K562 (cell line): ENCODE measurements around the gene SYNRG. TPM values are rescaled to one million over a fixed set of nuclear protein-coding genes. Genes with fewer than 3 reads are reported as not detected.

Experiments used
- ATAC-seq: fragments of 200-7000 bp; cut with Tn5 transposase; 3 replicates; pipeline ENCODE4 v1.9.1; 2020; ENCODE audit warnings: moderate library complexity
- BruUV-seq: library from RNA; stranded (reverse); fragments of 400-500 nt; replicated peaks from 2 replicates; lab custom pipeline; 2021; lab: Mats Ljungman, UMichigan
- CTCF ChIA-PET: fragments of 300-600 bp; formaldehyde crosslinking; extraction: SDS; loops from one replicate; lab custom pipeline; 2021; ENCODE audit warnings: low intra/inter-chr PET ratio; lab: Yijun Ruan, JAX
- POLR2A ChIA-PET: fragments of 300-600, 350-650 bp; sonication (Branson Sonifier 250); formaldehyde crosslinking; extraction: SDS; loops from one replicate; lab custom pipeline; 2021; ENCODE audit warnings: antibody characterized with exemption, inconsistent platforms; lab: Yijun Ruan, JAX
- DNase-seq, 4 experiments: peaks; one replicate each; pipeline versions ENCODE4 v3.0.0 to v3.0.0-alpha.2; 2011 to 2018; ENCODE audit warnings: low spot score in 3 of 4, mixed read lengths in 3 of 4; ENCODE audit errors: extremely low read depth in 1 of 4
- FAIRE-seq: peaks from 2 replicates; lab custom pipeline; 2011; peaks lifted over from hg19 to GRCh38; lab: Jason Lieb, UNC
- H2AFZ ChIP-seq: 2 replicates; pipeline ENCODE4 v1.6.0; 2011; ENCODE audit warnings: low read depth, low read length, control low read depth, inconsistent platforms
- H3K27ac ChIP-seq: fragments of 200-600 bp; 3 replicates; pipeline ENCODE4 v1.8.0; 2011; ENCODE audit warnings: low read depth, mild to moderate bottlenecking, control low read depth, inconsistent platforms, low read length, moderate library complexity, mixed read lengths; ENCODE audit errors: extremely low read depth
- H3K27me3 ChIP-seq, 2 experiments: fragments of 300-600 bp in 1 of 2; 2 replicates in 1 of 2; 3 replicates in 1 of 2; pipeline versions ENCODE4 v1.6.0 to v1.8.0; 2011; ENCODE audit warnings: inconsistent platforms in 2 of 2, low read length in 2 of 2, mild to moderate bottlenecking in 1 of 2, mixed read lengths in 1 of 2, moderate library complexity in 1 of 2; ENCODE audit not compliant: control insufficient read depth in 2 of 2, insufficient read depth in 2 of 2
- H3K36me3 ChIP-seq: fragments of 300-600 bp; 3 replicates; pipeline ENCODE4 v1.8.0; 2011; ENCODE audit warnings: mild to moderate bottlenecking, low read length, inconsistent platforms; ENCODE audit not compliant: control insufficient read depth, insufficient read depth
- H3K4me1 ChIP-seq, 2 experiments: fragments of 200-600 bp in 1 of 2; replicated peaks in 1 of 2; 2 replicates in 1 of 2; 3 replicates in 1 of 2; pipeline versions ENCODE4 v1.5.1 to v1.8.0; 2011; ENCODE audit warnings: inconsistent platforms in 2 of 2, low read length in 2 of 2, mild to moderate bottlenecking in 1 of 2, mixed read lengths in 1 of 2, moderate library complexity in 1 of 2; ENCODE audit not compliant: control insufficient read depth in 2 of 2, insufficient read depth in 2 of 2
- H3K4me2 ChIP-seq: 2 replicates; pipeline ENCODE4 v1.6.1; 2011; ENCODE audit warnings: low read length, control low read depth, inconsistent platforms, mixed read lengths; ENCODE audit not compliant: insufficient read depth
- H3K4me3 ChIP-seq: fragments of 200-600 bp; sonication (generic), shearing (Covaris generic); 2 replicates; pipeline ENCODE4 v1.5.1; 2016; ENCODE audit warnings: control low read depth, inconsistent platforms
- H3K79me2 ChIP-seq: fragments of 200-600 bp; 3 replicates; pipeline ENCODE4 v1.8.0; 2011; ENCODE audit warnings: low read length, inconsistent platforms; ENCODE audit not compliant: control insufficient read depth, insufficient read depth
- H3K9ac ChIP-seq, 2 experiments: 2 replicates each; pipeline versions ENCODE4 v1.6.0 to v1.6.1; 2011; ENCODE audit warnings: low read depth in 2 of 2, low read length in 2 of 2, control low read depth in 1 of 2, inconsistent platforms in 1 of 2, mild to moderate bottlenecking in 1 of 2, mixed read lengths in 1 of 2; ENCODE audit not compliant: insufficient read depth in 1 of 2
- H3K9me1 ChIP-seq: one replicate; pipeline ENCODE4 v1.6.0; 2011; ENCODE audit warnings: inconsistent platforms, mild to moderate bottlenecking, low read length, moderate library complexity; ENCODE audit not compliant: control insufficient read depth, insufficient read depth
- H3K9me3 ChIP-seq: replicated peaks from 2 replicates; pipeline ENCODE4 v1.5.1; 2011; ENCODE audit warnings: low read depth, low read length, inconsistent platforms; ENCODE audit not compliant: control insufficient read depth, insufficient read depth
- H4K20me1 ChIP-seq: replicated peaks from 2 replicates; pipeline ENCODE4 v1.6.1; 2011; ENCODE audit warnings: low read length, inconsistent platforms, mixed read lengths; ENCODE audit not compliant: control insufficient read depth, insufficient read depth
- CREB5 ChIP-seq: fragments of 250-450 bp; sonication (Bioruptor Pico); IDR thresholded peaks from 2 replicates; pipeline ENCODE4 v1.5.0; 2020; ENCODE audit warnings: mild to moderate bottlenecking
- CREBBP ChIP-seq: IDR thresholded peaks from one replicate; pipeline ENCODE4 v1.6.1; 2012; ENCODE audit warnings: low read depth, mild to moderate bottlenecking, control low read depth, inconsistent platforms, low read length
- DLX4 ChIP-seq: fragments of 250-450 bp; sonication (Bioruptor Pico); IDR thresholded peaks from 2 replicates; pipeline ENCODE4 v1.6.1; 2021; ENCODE audit warnings: mild to moderate bottlenecking
- HDAC2 ChIP-seq: fragments of 450-650 bp; IDR thresholded peaks from 2 replicates; pipeline ENCODE4 v1.6.1; 2016; ENCODE audit warnings: mild to moderate bottlenecking
- HES1 ChIP-seq: fragments of 450-650 bp; IDR thresholded peaks from 2 replicates; pipeline ENCODE4 v1.6.1; 2016; ENCODE audit warnings: low read depth, mild to moderate bottlenecking, moderate library complexity
- NFRKB ChIP-seq: fragments of 450-650 bp; IDR thresholded peaks from 2 replicates; pipeline ENCODE4 v1.6.1; 2016; ENCODE audit warnings: low read depth
- NR2F6 ChIP-seq: fragments of 450-650 bp; formaldehyde crosslinking; IDR thresholded peaks from 2 replicates; pipeline ENCODE4 v1.4.0; 2020; ENCODE audit warnings: mild to moderate bottlenecking
- RBM34 ChIP-seq: fragments of 200-400 bp; formaldehyde crosslinking; IDR thresholded peaks from 2 replicates; pipeline ENCODE4 v1.6.1; 2018; ENCODE audit warnings: low read length, borderline replicate concordance; ENCODE audit not compliant: insufficient read depth
- SMAD4 ChIP-seq: fragments of 250-450 bp; sonication (Bioruptor Pico); conservative IDR thresholded peaks from 2 replicates; pipeline ENCODE4 v1.8.0; 2021; ENCODE audit warnings: inconsistent platforms, mild to moderate bottlenecking, moderate library complexity
- SMARCB1 ChIP-seq: IDR thresholded peaks from 2 replicates; pipeline ENCODE4 v1.6.1; 2011; ENCODE audit warnings: improper control_type of control experiment, low read depth; ENCODE audit not compliant: insufficient read length
- ZNF146 ChIP-seq: IDR thresholded peaks from one replicate; pipeline ENCODE4 v1.6.1; 2018; ENCODE audit warnings: missing compliant biosample characterization; ENCODE audit not compliant: unreplicated experiment
- ZNF175 ChIP-seq: fragments of 200-800 bp; sonication (Bioruptor generic); IDR thresholded peaks from 2 replicates; pipeline ENCODE4 v1.6.1; 2016; ENCODE audit warnings: low read depth, mild to moderate bottlenecking, missing genetic modification characterization, missing compliant biosample characterization
- ZNF217 ChIP-seq: sonication (generic); formaldehyde crosslinking; IDR thresholded peaks from 2 replicates; pipeline ENCODE4 v1.8.0; 2022; ENCODE audit warnings: mild to moderate bottlenecking, missing genetic modification reagents
- ZNF23 ChIP-seq: fragments of 250-450 bp; sonication (Bioruptor Pico); IDR thresholded peaks from 2 replicates; pipeline ENCODE4 v1.4.0; 2020; ENCODE audit warnings: mild to moderate bottlenecking
- ZNF24 ChIP-seq: fragments of 450-650 bp; IDR thresholded peaks from 2 replicates; pipeline ENCODE4 v1.6.1; 2016
- ZNF277 ChIP-seq: fragments of 250-450 bp; sonication (Bioruptor Pico); IDR thresholded peaks from 2 replicates; pipeline ENCODE4 v1.8.0; 2022; ENCODE audit warnings: inconsistent platforms, mild to moderate bottlenecking, moderate library complexity, borderline replicate concordance
- ZNF586 ChIP-seq: fragments of 450-650 bp; formaldehyde crosslinking; conservative IDR thresholded peaks from 2 replicates; pipeline ENCODE4 v1.4.0; 2020; ENCODE audit warnings: mild to moderate bottlenecking, moderate library complexity
- ZNF76 ChIP-seq: fragments of 250-450 bp; sonication (Bioruptor Pico); IDR thresholded peaks from 2 replicates; pipeline ENCODE4 v1.4.0; 2020; ENCODE audit warnings: mild to moderate bottlenecking, moderate library complexity, borderline replicate concordance
- WGBS: fragments of 100-300 bp; shearing (Covaris generic); methylation state at CpG from one replicate; pipeline ENCODE4 v1.1.6; 2016; ENCODE audit warnings: low coverage, mixed read lengths; ENCODE audit not compliant: insufficient coverage; ENCODE audit errors: missing lambda C conversion rate; 5-methylcytosine and 5-hydroxymethylcytosine counted together
- in situ Hi-C: fragments of 300-500 bp; cut with MboI; formaldehyde crosslinking; loops from 4 replicates; pipeline ENCODE4 v1.15.0; 2018; ENCODE audit warnings: inconsistent platforms, mixed read lengths
- intact Hi-C: fragments of 100-400 bp; cut with micrococcal nuclease; formaldehyde crosslinking; loops from 2 replicates; pipeline ENCODE4 v1.14.2; 2022
- polyA plus RNA-seq, 8 experiments: library from polyadenylated mRNA; depleted of rRNA in 4 of 8; stranded (reverse) in 5 of 8; unstranded in 3 of 8; fragments of >200 nt; fragmentation: Nextera tagmentation in 2 of 8; fragmentation: Illumina TruSeq in 1 of 8; extraction: Ambion mirVana in 2 of 8; extraction: Trizol in 1 of 8; gene quantifications; 2 replicates each; pipeline versions ENCODE4 v1.2.1 to v1.2.3, GENCODE V29; 2011 to 2014; ENCODE audit warnings: inconsistent platforms in 1 of 8, missing spikeins in 1 of 8
- total RNA-seq, 7 experiments: library from RNA; depleted of rRNA in 6 of 7; stranded (reverse); fragments of >200 nt in 6 of 7; fragmentation: Illumina TruSeq in 2 of 7; extraction: Trizol in 2 of 7; gene quantifications; 2 replicates each; pipeline versions ENCODE4 v1.2.1 to v1.2.3, GENCODE V29; 2011 to 2021; ENCODE audit warnings: low replicate concordance in 1 of 7

Gene SYNRG
- total and polyA plus RNA-seq, 9 of the 15 experiments (the other 6 are each of a cell fraction or from before 2014, with no cell fraction given), result 2.9 to 28.2 (median 15.1) TPM

- no peak overlapping the region for H3K4me2 ChIP-seq
- H4K20me1 ChIP-seq, result no peaks in the 10 kb centered on the region
- intact Hi-C loops, result no loop called here
- H3K4me3 ChIP-seq, result no peak overlapping the region
- ATAC-seq (no peak), FAIRE-seq (no peak), DNase-seq (no peak)
- H3K27ac ChIP-seq, result no peak overlapping the region
- ChIA-PET CTCF (no interaction called here), POLR2A (interaction anchor here (1.2 to 1.3 kb wide), 2 partner anchors 9 to 11 kb away, joined by 5 to 6 read pairs; partner anchors contain the start of gene DUSP14)
- no peak overlapping the region for H3K9ac ChIP-seq
- in situ Hi-C loops, result no loop called here
- peaks cover 33% of the 10 kb centered on the region for H3K36me3 ChIP-seq
- H3K27me3 ChIP-seq, result no peaks in the 10 kb centered on the region
- BruUV-seq, result no TSS peak
- WGBS, result 77% methylated on average over 2 of the region's 2 CpGs
- peaks cover 0 to 12% of the 10 kb centered on the region in 2 experiments; a peak in 2 of 5 replicates for H3K4me1 ChIP-seq
- no peaks in the 10 kb centered on the region for H3K79me2 ChIP-seq
- H3K9me1 ChIP-seq, result no peaks in the 10 kb centered on the region
- H3K9me3 ChIP-seq, result no peaks in the 10 kb centered on the region
- no peak overlapping the region for H2AFZ ChIP-seq
- no peak for TF ChIP-seq RBM34
- TF ChIP-seq CREBBP, result no peak
- no peak for TF ChIP-seq SMARCB1
- TF ChIP-seq ZNF217, result no peak
- no peak for TF ChIP-seq SMAD4
- TF ChIP-seq ZNF586 (CRISPR knock-in tag), result no peak
- TF ChIP-seq NFRKB, result no peak
- no peak for TF ChIP-seq NR2F6
- no peak for TF ChIP-seq ZNF23 (CRISPR knock-in tag)
- no peak for TF ChIP-seq HDAC2
- no peak for TF ChIP-seq DLX4 (CRISPR knock-in tag)
- TF ChIP-seq ZNF146, result no peak
- TF ChIP-seq ZNF76 (CRISPR knock-in tag), result no peak
- no peak for TF ChIP-seq CREB5 (CRISPR knock-in tag)
- TF ChIP-seq ZNF277 (CRISPR knock-in tag), result no peak
- no peak for TF ChIP-seq ZNF24
- TF ChIP-seq HES1, result no peak
- TF ChIP-seq ZNF175 (CRISPR knock-in tag), result no peak
Measured at GRCh38 chr17:37480427-37480826, 128.8 kb downstream of the SYNRG start.
